Stimulated activated naive CD4-positive, alpha-beta T cell (primary cell): ENCODE results near the gene MORC3.
A peak's percentile ranks its signal among the peaks of the same experiment; 100 is the strongest.
"Not testable (repeated sequence)": the region's sequence is repeated elsewhere in the genome, so short reads cannot be mapped to it uniquely, and the experiment has no call there.

Experiments
- DNase-seq, 6 experiments: peaks; one replicate each; lab custom pipeline; 2025; lab: John Stamatoyannopoulos, UW

MORC3 gene

GRCh38 chr21:36385233-36386030, 65.4 kb downstream of the MORC3 start, which contains the start of gene CHAF1B:
CHAF1B (plus strand) TSS chr21:36385392; CDS start chr21:36386137, 745 bp downstream.
- DNase-seq: peak; percentile 55 to 85 (median 77)

GRCh38 chr21:36386031-36386642, 66.1 kb downstream of the MORC3 start:
- DNase-seq: no peak

GRCh38 chr21:36388096-36388495, 68.1 kb downstream of the MORC3 start:
- no peak for DNase-seq

DNA sequence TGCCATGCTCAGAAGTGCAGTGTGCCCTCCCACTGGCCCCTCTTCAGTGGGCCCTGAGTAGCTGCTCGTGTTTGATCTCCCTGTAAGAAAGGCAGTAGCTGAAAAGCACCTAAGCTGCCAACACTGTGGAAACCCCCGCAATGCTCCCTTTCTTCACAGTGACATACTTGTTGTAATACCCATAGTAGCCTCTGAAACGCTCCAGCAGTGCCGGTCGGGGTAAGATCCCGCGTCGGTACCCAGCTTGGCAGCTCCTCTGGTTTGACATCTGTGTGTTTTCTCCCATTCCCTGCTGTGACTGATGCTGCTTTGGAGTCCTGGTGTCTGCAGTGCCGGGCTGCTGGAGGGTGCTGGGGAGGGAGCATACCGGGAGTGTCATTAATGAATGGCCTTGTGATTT, 68.8 kb downstream of the MORC3 start:
- DNase-seq: no peak

GRCh38 chr21:36391649-36392048, 71.7 kb downstream of the MORC3 start:
- DNase-seq: not testable (repeated sequence)

DNA sequence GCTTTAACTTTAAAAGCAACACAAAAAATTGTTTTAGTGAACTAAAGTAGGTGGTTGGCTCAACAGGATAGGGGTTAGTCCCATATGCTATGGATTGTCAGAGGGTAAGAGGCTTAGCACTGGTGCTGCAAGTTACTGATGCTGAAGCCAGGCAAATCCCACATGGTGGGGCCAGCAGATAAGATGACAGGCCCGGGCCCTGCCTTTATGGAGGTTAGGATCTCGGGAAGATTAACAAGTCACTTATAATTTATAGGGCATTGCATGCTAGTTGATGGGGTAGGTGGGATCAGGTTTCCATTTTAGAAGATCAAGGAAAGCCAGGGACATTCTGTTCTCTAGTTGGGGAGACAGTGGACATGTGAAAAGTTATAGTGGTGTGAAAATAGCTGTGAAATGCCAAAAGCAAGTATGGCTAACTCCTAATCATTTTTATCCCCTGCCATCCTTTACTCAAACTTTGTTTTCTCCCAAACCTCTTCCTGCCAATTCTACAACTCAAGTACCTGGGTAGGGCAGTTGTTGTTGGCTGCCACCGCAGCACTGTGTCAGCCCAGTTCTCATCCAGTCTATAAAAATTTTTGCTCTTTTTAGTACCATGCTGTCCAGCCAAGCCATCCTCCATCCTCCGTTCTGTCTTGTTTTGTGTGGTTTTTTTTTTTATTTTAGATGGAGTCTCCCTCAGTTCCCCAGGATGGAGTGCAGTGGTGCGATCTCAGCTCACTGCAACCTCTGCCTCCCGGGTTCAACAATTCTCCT, 75.5 kb downstream of the MORC3 start:
- no peak for DNase-seq

GRCh38 chr21:36396325-36396724, 76.3 kb downstream of the MORC3 start:
- no peak for DNase-seq

DNA sequence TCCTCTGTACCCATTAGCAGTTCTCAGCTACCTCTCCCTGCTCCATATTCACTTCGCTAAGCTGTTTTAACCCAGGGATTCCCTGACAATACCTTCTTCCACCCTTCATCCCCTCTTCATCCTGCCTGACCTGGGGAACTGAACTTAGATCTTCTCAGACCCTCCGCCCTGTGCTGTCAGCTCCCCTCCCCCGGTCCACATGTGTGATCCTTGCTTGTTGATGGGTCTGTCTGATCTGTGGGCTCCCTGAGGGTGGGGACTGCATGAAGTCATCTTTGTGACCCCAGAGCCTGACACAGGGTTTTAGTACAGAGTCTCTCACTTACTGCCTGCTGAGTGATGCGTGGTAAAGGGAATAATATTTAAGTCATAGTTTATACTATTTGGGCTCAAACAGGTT, 77.0 kb downstream of the MORC3 start:
- no peak for DNase-seq

- DNase-seq: no peak
These were observed 77.6 kb downstream of the MORC3 start for GRCh38 chr21:36397606-36398005.

DNA sequence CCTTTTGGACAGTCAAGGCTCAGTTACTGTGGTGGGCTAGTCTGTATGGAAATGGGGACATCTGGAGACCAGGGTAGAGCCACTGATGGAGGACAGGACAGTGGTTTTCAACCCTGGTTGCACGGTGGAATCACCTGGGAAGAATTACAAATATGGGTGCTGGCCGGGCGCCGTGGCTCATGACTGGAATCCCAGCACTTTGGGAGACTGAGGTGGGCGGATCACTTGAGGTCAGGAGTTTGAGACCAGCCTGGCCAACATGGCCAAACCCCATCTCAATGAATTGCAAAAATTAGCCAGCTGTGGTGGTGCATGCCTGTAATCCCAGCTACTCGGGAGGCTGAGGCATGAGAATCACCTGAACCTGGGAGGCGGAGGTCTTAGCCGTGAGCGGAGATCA, 79.7 kb downstream of the MORC3 start:
- DNase-seq: not testable (repeated sequence)

DNA sequence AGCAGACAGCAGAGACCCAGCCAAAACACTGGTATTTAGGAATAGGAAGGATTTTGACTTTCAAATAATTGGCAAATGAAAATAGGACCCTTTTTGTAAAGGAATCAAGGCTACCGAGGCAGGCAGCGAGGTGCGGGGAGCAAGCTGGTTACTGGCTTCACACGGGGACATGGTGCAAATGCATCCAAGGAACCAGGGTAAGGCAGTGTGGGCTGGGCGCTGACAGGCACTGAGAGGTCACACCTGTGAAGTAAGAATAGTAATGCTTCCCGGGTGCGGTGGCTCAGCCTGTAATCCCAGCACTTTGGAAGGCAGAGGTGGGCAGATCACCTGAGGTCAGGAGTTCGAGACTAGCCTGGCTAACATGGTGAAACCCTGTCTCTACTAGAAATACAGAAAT, 80.7 kb downstream of the MORC3 start:
- no peak for DNase-seq

GRCh38 chr21:36402339-36402738, 82.3 kb downstream of the MORC3 start:
- no peak for DNase-seq

DNA sequence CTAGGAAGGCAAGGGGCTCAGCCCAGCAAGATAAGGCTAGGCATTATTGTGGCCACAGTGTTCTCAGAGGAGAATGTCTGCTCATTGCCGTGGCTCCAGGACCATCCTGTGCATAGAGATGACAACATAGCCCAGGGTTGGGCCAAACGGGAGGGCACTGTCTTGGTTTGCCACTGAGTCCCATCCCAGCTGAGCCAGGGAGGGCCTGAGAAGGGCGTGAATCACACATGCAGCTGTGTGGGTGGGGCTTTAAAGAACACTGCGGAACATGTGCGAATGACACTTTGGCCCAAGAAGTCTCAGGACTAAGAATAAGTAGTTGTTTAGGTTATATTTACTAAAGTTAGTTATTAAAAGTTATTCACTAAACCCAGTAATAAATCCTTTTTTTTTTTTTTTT, 83.7 kb downstream of the MORC3 start:
- no peak for DNase-seq

- no peak for DNase-seq
These were observed 88.6 kb downstream of the MORC3 start for GRCh38 chr21:36408568-36408967.

DNA sequence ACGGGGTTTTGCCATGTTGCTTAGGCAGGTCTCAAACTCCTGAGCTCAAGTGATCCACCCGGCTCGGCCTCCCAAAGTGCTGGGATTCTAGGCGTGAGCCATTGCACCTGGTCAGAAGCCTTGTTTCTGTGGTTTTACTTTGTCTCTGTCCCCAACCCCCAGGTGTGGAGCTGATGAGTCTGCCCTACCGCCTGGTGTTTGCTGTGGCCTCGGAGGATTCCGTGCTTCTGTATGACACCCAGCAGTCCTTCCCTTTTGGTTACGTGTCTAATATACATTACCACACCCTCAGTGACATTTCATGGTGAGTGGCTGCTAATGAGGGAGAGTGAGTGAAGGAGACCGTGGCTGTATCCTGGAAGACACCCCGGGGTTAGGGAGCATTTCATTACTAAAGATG, 91.3 kb downstream of the MORC3 start:
- no peak for DNase-seq

DNA sequence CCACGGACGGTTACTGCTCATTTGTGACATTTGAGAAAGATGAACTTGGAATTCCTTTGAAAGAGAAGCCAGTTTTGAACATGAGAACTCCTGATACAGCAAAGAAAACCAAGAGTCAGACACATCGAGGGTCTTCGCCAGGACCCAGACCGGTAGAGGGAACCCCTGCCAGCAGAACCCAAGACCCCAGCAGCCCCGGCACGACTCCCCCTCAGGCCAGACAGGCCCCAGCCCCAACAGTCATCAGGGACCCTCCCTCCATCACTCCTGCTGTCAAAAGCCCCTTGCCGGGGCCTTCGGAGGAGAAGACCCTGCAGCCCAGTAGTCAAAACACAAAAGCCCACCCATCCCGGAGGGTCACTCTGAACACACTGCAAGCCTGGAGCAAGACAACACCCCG, 92.9 kb downstream of the MORC3 start:
- DNase-seq: no peak

DNA sequence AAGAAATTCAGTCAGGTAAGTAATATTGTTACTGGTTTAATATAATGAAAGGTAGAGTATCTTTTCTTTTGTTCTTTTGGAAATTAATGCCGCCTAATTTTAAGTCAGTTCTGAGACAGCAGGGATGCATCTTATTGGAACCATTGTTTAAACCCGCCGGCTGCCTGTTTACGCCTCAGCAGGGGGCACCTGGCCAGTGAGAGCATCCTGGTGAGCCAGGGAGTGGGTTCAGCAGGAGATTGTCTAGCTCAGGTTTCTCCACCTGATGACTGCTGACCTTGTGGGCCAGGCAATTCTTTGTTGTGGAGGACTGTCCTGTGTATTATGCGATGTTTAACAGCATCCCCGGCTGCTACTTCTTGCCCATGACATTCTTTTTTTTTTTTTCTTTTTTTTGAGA, 95.4 kb downstream of the MORC3 start:
- DNase-seq: no peak

- DNase-seq: no peak
These were observed 99.2 kb downstream of the MORC3 start for GRCh38 chr21:36419241-36419640.

- DNase-seq: peak in 2 of 6 experiments; percentile 3 to 7
These were observed 100.0 kb downstream of the MORC3 start for GRCh38 chr21:36419996-36420395.

- DNase-seq: no peak
These were observed 100.8 kb downstream of the MORC3 start for GRCh38 chr21:36420571-36421339.

DNA sequence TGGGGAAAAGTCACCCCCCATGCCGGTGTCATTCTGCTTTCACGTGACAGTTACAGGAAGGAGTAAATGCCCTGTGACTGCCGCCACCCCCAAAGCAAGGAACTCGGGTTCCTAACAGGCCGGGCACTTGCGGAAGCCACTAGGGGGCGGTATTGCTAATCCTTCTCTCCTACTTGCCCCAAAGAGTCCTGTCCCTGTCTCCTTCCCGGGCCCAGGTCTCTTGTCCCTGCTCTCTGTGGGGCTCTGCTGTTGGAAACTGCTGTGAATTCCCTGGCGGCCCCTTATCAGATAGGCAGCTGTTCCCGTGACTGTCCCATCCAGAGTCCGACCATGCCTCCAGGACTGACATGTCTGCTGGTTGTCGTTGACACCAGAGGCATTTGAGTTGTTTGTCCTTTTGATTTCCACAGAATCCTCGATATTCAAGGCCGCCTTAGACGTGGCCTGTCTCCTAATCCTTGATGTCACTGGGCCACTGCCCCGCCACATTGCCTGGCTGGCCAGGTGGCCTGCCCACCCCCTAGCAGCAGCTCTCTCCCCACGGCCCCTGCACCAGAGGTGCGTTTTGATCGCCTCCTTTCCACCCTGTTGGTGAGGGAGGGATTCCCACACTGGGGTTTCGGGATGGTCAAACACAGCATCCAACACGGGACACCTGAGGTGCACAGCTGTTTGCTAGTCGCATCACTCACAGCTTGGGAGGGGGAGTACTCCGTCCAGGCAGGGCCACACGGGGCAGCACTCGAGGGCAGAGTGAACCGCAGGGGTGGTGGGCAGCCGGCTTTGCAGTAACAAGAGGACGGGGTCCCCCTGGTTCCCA, 102.5 kb downstream of the MORC3 start:
- DNase-seq: no peak
